ENCODE measurements around the gene NDUFS6. TPM values are rescaled to one million over a fixed set of nuclear protein-coding genes. Genes with fewer than 3 reads are reported as not detected.

Gene NDUFS6
- total RNA-seq, 6 experiments from 2014 or later = 33.7 to 55.7 (median 46.2) TPM

DNA sequence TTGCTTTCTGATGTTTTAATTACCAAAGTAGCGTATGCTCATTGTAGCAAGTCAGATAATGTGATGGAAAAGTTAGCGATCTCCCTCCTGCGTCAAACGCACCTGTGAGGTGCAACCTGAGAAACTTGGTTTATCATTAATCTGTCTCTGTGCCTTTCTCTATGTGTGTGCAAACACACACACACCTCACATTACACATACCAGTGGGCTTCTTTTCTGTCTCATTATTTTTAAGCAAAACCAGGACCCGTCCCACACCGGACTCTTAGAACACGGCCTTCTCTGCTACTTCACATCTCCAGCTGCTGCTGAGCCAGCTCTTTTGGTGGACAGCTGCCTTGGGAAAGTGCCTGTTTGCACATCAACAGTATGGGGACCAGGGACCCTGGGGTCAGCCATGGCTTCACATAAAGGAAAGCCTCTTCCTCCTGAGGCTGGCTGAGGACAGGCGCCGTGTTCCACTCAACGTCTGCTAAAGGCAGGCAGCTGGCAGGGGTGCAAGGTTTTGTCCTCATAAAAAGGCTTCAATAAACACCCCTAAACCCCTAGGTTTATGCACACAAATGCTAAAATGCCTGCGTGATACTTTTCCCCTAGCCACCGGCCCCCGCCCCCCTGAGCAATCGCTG is 45.8 kb upstream of the NDUFS6 start:
- Mint-ChIP-seq H3K9me3 (peaks cover 7% of the 10 kb centered on the region; the same call in 1 of the 2 replicates), H3K4me3 (no peak overlapping the region), H3K4me1 (ENCODE audit: low read depth) (no peaks in the 10 kb centered on the region), H3K27ac (no peak overlapping the region), H3K27me3 (ENCODE audit: insufficient read depth) (peaks cover 34% of the 10 kb centered on the region), H3K36me3 (ENCODE audit: low read depth) (peaks cover 4% of the 10 kb centered on the region; the same call in 1 of the 2 replicates)
- DNase-seq = no peak
- TF ChIP-seq, protein P1, sequence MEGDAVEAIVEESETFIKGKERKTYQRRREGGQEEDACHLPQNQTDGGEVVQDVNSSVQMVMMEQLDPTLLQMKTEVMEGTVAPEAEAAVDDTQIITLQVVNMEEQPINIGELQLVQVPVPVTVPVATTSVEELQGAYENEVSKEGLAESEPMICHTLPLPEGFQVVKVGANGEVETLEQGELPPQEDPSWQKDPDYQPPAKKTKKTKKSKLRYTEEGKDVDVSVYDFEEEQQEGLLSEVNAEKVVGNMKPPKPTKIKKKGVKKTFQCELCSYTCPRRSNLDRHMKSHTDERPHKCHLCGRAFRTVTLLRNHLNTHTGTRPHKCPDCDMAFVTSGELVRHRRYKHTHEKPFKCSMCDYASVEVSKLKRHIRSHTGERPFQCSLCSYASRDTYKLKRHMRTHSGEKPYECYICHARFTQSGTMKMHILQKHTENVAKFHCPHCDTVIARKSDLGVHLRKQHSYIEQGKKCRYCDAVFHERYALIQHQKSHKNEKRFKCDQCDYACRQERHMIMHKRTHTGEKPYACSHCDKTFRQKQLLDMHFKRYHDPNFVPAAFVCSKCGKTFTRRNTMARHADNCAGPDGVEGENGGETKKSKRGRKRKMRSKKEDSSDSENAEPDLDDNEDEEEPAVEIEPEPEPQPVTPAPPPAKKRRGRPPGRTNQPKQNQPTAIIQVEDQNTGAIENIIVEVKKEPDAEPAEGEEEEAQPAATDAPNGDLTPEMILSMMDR (IDR thresholded peaks at IDR 0.05) = no peak

DNA sequence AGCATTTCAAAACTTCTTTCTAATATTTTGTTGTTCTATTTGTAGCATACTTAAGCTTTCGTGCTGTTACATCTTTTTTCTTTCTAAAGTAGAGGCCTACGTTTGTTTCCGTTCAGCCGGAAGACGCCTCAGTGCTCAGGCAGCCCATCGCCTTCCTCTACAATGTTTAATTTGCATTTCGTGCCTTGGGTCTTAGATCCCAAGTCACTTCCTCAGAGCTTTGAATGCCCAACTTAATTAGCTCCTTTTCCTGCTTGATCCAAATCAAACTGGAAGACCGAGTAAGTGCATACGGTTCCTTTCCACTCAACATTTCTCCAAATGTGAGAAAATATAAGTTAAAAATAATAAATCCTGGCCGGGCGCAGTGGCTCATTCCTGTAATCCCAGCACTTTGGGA is 44.7 kb upstream of the NDUFS6 start:
- H3K27ac Mint-ChIP-seq = no peak overlapping the region
- no peaks in the 10 kb centered on the region for H3K4me1 Mint-ChIP-seq (ENCODE audit: low read depth)
- TF ChIP-seq, protein P1 (IDR thresholded peaks at IDR 0.05) = no peak
- DNase-seq = no peak
- H3K4me3 Mint-ChIP-seq = no peak overlapping the region
- peaks cover 4% of the 10 kb centered on the region; the same call in 1 of the 2 replicates for H3K36me3 Mint-ChIP-seq (ENCODE audit: low read depth)
- peaks cover 29% of the 10 kb centered on the region for H3K27me3 Mint-ChIP-seq (ENCODE audit: insufficient read depth)
- peaks cover 7% of the 10 kb centered on the region; the same call in 1 of the 2 replicates for H3K9me3 Mint-ChIP-seq

DNA sequence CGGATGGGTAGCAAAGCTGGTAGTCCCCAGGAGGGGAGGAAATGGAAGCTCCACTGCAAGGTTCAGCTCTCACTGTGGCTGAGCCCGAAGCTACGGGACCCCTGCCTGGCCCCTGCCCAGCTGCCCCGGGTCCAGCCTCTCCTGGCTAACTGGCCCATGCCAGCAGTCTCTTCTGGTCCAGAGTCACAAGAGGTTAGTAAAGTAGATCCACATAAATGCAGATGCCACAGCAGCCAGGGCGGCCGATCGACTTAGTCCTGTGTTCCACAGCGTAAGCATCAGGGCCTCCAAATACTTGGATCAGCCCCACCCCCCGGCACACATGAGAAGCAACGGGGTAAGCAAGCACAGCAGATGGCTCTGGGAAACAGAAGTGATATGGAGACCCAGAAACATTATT is 43.7 kb upstream of the NDUFS6 start:
- DNase-seq = no peak
- Mint-ChIP-seq H3K27ac (no peak overlapping the region), H3K27me3 (ENCODE audit: insufficient read depth) (peaks cover 28% of the 10 kb centered on the region), H3K36me3 (ENCODE audit: low read depth) (peaks cover 4% of the 10 kb centered on the region; the same call in 1 of the 2 replicates), H3K9me3 (peaks cover 7% of the 10 kb centered on the region; the same call in 1 of the 2 replicates), H3K4me3 (no peak overlapping the region), H3K4me1 (ENCODE audit: low read depth) (no peaks in the 10 kb centered on the region)
- TF ChIP-seq, protein P1 (IDR thresholded peaks at IDR 0.05) = no peak

DNA sequence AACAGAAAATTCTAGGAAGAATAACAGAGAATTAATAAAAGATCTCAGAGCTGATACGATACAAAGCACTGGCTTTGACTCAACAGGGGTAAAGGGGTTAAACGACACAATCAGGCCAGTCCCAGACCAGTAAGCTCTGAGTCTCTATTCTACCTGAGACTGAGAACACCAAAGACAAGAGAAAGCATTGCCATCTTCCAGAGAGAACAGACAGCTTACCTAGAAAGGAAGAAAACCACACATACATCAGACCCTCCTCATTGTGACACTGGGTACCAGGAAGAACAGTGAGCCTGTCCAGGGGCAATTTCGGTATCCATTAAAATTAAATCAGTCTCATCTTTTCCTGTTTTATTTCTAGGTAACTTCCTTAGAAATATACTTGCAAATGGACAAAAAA is 42.6 kb upstream of the NDUFS6 start:
- peaks cover under 1% of the 10 kb centered on the region for H3K4me1 Mint-ChIP-seq (ENCODE audit: low read depth)
- no peak overlapping the region for H3K27ac Mint-ChIP-seq
- no peak overlapping the region for H3K4me3 Mint-ChIP-seq
- peaks cover 4% of the 10 kb centered on the region; the same call in 1 of the 2 replicates for H3K36me3 Mint-ChIP-seq (ENCODE audit: low read depth)
- no peak for DNase-seq
- H3K27me3 Mint-ChIP-seq (ENCODE audit: insufficient read depth) = peaks cover 23% of the 10 kb centered on the region
- TF ChIP-seq, protein P1 (IDR thresholded peaks at IDR 0.05) = no peak
- H3K9me3 Mint-ChIP-seq = peaks cover 7% of the 10 kb centered on the region; the same call in 1 of the 2 replicates

DNA sequence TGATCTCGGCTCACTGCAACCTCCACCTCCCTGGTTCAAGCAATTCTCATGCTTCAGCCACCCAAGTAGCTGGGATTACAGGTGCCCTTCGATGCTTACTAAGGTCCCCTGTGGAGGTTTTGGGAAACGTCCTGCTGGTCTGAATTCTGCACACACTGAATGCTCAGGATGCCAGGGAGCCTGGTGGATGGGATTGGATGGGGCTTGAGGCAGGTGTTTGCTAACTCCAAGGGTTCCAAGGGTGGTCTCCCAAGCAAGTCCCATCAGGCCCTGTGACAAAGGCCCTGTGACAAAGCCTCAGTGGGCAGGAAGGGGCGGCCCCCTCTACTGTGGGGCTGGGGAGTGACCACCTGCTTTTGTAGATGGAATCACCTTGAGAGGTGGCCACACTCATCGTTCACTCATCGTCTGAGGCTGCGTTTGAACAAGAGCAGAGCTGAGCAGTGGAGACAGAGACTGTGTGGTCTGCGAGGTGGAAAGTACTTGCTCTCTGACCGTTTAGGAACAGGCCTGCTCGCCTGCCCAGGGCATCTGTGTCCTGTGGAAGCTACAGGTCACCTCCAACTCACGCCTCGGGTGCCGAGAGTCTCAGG is 41.7 kb upstream of the NDUFS6 start:
- Mint-ChIP-seq H3K4me3 (no peak overlapping the region), H3K4me1 (ENCODE audit: low read depth) (peaks cover 9% of the 10 kb centered on the region), H3K27ac (no peak overlapping the region), H3K27me3 (ENCODE audit: insufficient read depth) (peaks cover 20% of the 10 kb centered on the region), H3K36me3 (ENCODE audit: low read depth) (peaks cover 4% of the 10 kb centered on the region; the same call in 1 of the 2 replicates), H3K9me3 (peaks cover 7% of the 10 kb centered on the region; the same call in 1 of the 2 replicates)
- TF ChIP-seq, protein P1 (IDR thresholded peaks at IDR 0.05) = no peak
- DNase-seq = no peak

Data from HFFc6 (cell line).